ENCODE data around the gene CARF.
"Not testable (repeated sequence)": the region's sequence is repeated elsewhere in the genome, so short reads cannot be mapped to it uniquely, and the experiment has no call there.

Gene CARF

GRCh38 chr2:202941771-202942170, 29.7 kb downstream of the CARF start:
- no peak for DNase-seq

GRCh38 chr2:202944408-202944807, 32.3 kb downstream of the CARF start:
- no peak for DNase-seq

GRCh38 chr2:202944816-202945215, 32.7 kb downstream of the CARF start:
- no peak for DNase-seq

- no peak for DNase-seq
Observed at GRCh38 chr2:202945497-202945896, 33.4 kb downstream of the CARF start.

GRCh38 chr2:202949333-202949732, 37.3 kb downstream of the CARF start:
- not testable (repeated sequence) for DNase-seq

GRCh38 chr2:202950592-202950991, 38.5 kb downstream of the CARF start:
- no peak for DNase-seq

GRCh38 chr2:202960524-202960923, 48.4 kb downstream of the CARF start:
- no peak for DNase-seq

GRCh38 chr2:202963712-202964111, 51.6 kb downstream of the CARF start:
- no peak for DNase-seq

GRCh38 chr2:202965810-202966460, 53.9 kb downstream of the CARF start:
- peak in 1 of 2 experiments; percentile 8 for DNase-seq

- DNase-seq, result not testable (repeated sequence)
Observed at GRCh38 chr2:202969404-202969803, 57.3 kb downstream of the CARF start.

GRCh38 chr2:202976809-202977208, 64.7 kb downstream of the CARF start:
- DNase-seq, result no peak

GRCh38 chr2:202982779-202983491, 70.9 kb downstream of the CARF start:
- no peak for DNase-seq

- DNase-seq, result no peak
Observed at GRCh38 chr2:202989749-202990148, 77.7 kb downstream of the CARF start.

GRCh38 chr2:202990501-202990900, 78.4 kb downstream of the CARF start:
- no peak for DNase-seq

- not testable (repeated sequence) for DNase-seq
Observed at GRCh38 chr2:202997113-202997512, 85.0 kb downstream of the CARF start.

GRCh38 chr2:203002054-203002821, 90.2 kb downstream of the CARF start:
- DNase-seq, result no peak

GRCh38 chr2:203003716-203004115, 91.6 kb downstream of the CARF start:
- no peak for DNase-seq

- peak; percentile 95 for DNase-seq
Observed at GRCh38 chr2:203014456-203015199, 102.6 kb downstream of the CARF start, which contains the start of gene NBEAL1. Gene NBEAL1, plus strand, starts transcription at chr2:203014875. Its CDS starts 1,510 bp downstream, at chr2:203016385.

- DNase-seq, result no peak
Observed at GRCh38 chr2:203016716-203017115, 104.6 kb downstream of the CARF start.

- no peak for DNase-seq
Observed at GRCh38 chr2:203018181-203018580, 106.1 kb downstream of the CARF start.

GRCh38 chr2:203019142-203019541, 107.1 kb downstream of the CARF start:
- no peak for DNase-seq

- DNase-seq, result no peak
Observed at GRCh38 chr2:203021991-203022390, 109.9 kb downstream of the CARF start.

- no peak for DNase-seq
Observed at GRCh38 chr2:203022751-203023150, 110.7 kb downstream of the CARF start.

Measured in NCI-H1930 (cell line).